ENCODE measurements around the gene CNOT6.
"Not testable (repeated sequence)": the region's sequence is repeated elsewhere in the genome, so short reads cannot be mapped to it uniquely, and the experiment has no call there.

Gene CNOT6

DNA sequence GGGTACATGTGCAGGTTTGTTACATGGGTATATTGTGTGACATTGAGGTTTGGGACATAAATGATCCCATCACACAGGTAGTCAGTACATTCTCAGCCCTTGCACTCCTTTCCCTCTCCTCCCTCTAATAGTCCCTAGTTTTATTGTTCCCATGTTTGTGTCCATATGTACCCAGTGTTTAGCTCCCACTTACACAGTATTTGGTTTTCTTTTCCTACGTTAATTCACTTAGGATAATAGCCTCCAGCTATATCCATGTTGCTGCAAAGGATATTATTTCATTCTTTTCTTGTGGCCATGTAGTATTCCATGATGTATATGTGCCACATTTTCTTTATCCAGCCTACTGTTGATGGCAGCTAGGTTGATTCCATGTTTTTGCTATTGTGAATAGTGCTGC lies 27.4 kb downstream of the CNOT6 start:
- DNase-seq: no peak

DNA sequence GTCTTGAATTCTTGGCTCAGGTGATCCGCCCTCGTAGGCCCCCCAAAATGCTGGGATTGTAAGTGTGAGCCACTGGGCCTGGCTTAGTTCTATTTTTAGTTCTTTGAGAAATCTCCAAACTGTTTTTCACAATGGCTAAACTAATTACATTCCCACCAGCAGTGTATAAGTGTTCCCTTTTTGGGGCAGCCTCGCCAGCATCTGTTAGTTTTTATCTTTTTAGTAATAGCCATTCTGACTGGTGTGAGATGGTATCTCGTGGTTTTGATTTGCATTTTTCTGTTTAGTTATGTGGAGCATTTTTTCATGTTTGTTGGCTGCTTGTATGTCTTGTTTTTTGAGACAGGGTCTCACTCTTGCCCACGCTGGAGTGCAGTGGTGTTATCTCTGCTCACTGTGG lies 28.2 kb downstream of the CNOT6 start:
- DNase-seq: no peak

DNA sequence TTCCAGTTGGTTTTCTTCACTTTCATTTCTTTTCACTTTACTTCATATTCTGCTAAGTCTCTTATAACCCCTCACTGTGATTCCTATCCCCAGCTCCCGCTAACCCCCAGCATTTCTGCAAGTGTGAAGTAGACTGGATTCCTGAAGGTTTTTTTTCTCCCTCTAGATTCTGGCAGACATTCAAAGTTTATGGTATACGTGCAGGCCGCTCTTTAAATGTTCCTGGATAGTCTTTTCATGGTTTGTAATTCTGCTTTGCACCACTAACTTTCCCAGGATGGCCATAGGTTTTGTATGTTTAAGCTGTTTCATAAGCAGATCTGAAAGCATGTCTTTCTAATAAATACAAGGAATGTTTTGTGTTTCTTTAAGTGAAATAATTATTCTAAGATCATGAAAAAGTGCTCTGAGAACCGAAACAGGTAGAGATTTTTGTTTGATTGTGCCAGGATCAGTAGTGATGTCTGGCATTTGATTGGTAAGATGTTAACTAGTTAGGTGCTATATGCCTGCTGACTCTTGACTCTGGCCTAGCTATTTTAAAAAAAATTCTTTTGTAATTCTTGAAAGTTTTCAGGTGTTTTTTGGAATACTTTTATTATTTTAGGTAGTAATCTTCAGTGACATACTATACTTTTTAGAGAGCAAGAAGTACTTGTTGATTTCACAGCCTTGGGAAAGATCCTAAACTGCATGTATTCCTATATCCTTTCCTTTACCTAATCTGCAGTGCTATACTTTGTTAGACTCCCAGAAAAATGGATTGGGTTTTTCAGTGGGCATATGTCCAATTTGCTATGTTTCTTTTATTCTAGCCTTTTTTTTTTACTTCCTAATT lies 29.7 kb downstream of the CNOT6 start:
- DNase-seq: no peak

DNA sequence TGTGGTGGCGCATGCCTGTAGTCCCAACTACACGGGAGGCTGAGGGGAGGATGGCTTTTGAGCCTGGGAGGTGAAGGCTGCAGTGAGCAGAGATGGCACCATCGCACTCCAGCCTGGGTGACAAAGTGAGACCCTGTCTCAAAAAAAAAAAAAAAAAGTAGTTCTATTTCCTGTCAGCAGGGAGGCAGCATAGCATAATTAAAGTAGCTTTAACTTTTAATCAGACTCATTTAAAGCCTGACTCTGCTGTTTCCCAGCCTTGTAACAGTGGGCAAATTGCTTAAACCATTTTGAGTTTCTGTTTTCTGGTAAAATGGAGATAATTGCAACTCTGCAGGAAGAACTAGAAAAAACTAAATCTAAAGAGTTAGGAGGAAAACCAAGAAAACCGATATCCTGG lies 31.2 kb downstream of the CNOT6 start:
- no peak for DNase-seq

DNA sequence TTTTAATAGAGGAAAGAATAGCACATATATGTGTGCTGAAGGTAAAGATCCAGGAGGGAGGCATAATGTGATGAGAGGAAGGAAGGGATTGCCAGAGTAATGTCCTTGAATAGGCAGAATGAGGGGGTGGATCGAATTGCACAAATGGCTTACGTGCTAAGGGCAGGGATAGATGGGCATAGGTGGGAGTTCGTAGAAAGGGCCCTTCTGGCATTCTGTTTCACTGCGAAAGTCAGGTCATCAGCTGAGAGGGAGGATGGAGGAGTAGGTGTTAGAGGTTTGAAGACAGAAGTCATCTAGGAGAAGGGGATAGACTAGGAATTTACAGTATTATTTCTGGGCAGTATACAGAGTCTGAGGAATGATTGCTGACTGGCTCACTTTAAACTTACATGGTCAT lies 32.1 kb downstream of the CNOT6 start:
- DNase-seq: no peak

DNA sequence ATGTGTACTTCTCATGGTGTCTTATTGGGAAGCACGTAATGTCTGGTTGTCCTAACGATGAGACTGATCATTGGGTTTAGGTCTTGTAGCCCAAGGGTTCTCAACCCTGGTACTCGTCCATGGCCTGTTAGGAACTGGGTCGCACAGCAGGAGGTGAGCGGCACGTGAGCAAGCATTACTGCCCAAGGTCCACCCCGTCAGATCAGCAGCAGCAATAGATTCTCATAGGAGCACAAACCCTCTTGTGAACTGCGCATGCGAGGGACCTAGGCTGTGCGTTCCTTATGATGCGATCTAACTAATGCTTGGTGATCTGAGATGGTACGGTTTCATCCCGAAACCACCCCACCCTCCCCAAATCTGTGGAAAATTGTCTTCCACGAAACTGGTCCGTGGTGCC lies 33.5 kb downstream of the CNOT6 start:
- DNase-seq: no peak

DNA sequence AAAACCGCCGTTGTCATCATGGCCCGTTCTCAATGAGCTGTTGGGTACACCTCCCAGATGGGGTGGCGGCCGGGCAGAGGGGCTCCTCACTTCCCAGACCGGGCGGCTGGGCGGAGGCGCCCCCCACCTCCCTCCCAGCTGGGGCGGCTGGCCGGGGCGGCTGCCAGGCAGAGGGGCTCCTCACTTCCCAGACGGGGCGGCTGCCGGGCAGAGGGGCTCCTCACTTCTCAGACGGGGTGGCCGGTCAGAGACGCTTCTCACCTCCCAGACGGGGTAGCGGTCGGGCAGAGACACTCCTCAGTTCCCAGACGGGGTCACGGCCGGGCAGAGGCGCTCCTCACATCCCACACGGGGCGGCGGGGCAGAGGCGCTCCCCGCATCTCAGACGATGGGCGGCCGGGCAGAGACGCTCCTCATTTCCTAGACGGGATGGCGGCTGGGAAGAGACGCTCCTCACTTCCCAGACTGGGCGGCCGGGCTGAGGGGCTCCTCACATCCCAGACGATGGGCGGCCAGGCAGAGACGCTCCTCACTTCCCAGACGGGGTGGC lies 36.9 kb downstream of the CNOT6 start:
- not testable (repeated sequence) for DNase-seq

DNA sequence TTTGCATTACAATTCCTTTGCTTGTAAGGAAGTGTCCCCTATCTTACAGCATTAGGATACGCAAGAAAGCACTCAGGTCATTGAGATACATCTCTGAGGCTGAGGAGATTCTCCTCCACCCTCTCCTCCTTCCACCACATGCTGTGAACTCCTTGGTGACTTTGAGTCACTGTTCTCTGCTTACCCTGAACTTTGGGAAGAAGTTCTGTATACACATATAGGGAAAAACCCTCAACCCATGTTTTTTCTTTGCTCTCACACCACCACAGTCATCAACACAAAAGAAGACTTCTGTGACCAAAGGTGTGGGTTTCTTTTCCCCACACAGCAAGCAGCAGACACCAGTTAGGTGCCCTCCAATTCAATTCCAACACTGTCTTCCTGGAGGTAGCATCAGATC lies 38.1 kb downstream of the CNOT6 start:
- DNase-seq: no peak

DNA sequence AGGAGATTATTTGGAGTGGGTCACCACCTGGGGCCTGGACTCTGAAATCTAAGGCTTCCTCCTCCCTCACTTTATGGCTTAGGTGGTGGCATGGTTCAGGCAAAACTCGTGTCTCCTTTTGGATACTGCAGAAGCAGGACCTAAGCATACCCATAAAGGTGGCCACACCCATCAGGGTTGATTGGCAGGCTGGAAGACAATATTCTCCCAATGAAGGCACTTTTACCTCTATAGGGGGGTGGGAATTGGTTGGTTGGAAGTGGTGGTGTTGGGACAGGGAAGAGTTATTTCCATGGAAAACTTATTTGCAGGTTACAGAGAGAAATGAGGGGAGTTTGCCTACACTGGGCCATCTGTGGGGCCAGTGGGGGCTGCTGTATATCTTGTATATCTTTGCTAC lies 39.7 kb downstream of the CNOT6 start:
- no peak for DNase-seq

DNA sequence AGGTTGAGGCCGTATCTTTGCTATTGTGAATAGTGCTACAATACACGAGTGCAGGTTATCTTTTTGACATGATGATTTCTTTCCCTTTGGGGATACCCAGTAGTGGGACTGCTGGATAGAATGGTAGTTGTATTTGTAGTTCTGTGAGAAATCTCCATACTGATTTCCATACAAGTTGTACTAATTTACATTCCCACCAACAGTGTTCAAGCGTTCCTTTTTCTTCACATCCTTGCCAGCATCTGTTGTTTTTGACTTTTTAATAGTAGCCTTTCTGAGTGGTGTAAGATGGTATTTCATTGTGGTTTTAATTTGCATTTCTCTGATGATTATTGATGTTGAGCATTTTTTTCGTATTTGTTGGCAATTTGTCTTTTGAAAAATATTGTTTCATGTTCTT lies 41.4 kb downstream of the CNOT6 start:
- no peak for DNase-seq

DNA sequence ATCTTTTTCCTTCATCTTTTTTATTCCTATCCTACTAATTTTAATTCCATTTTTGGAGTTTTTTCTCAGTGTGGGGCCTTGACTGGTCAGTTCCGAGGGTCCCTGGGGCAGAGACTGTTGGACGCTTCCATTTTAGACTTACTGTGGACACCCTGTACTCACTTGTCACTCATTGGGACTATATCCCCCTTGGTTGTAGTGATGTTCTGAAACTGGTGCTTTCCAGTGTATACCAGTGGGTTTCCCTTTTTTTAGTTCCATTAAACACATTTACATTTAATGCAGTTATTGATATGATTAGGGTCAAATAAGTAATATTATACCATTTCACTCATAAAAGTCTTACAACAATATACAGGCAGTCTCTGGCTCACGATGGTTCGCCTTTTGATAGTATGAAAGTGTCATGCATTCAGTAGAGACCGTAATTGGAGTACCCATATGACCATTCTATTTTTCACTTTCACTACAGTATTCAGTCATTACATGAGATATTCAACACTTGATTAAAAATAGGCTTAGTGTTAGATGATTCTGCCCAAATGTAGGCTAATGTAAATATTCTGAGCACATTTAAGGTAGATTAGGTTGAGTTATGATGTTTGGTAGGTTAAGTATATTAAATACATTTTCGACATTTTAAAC lies 46.0 kb downstream of the CNOT6 start:
- DNase-seq: no peak

DNA sequence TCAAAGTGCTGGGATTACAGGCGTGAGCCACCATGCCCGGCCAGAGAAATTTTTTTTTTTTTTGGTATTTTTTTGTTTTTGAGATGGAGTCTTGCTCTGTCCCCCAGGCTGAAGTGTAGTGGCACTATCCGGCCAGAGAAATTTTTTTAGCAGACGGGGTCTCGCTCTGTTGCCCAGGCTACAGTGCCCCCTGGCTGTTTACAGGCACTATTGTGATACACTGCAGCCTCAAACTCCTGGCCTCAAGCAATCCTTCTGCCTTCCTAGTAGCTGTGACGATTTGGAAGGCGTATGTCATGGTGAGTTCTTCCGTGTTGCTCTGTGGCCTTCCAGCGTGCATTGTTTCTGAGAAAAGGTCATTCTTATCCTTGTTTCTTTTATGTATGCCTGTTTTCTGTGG lies 47.5 kb downstream of the CNOT6 start:
- no peak for DNase-seq

DNA sequence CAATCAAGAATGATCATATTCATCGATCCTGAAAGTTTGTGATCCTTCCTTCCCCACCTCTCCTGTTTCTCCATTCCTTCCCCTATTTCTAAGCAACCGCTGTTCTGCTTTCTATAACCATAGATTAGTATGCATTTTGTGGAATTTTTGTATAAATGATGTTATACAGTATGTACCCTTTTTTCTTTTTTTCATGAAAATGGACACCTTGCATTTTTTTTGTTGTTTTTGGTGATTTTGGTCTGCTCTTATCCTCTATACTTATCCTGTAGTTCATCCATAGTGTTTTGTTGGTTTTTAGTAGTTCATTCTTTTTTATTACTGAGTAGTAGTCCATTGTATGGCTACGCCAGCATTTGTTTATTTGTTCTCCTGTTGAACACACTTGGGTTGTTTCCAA lies 51.1 kb downstream of the CNOT6 start:
- DNase-seq: no peak

DNA sequence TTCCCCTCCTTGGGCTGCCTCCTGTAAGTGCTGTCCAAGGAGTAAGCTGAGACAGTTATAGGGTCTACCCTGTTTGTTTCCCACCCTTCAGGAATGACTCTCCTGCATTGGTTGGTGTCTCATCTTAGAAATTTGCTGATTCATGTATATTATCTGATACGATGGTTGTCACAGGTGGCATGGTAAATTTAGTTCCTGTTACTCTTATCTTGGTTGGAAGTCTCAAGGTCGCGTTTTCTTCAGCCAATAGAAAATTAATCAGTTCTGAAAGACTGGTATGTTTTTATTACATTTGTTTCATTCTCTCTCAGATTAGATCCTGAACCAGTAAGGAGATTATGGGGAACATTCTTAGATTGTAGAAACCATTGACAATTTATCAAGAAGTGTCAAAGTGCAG lies 54.4 kb downstream of the CNOT6 start:
- no peak for DNase-seq

DNA sequence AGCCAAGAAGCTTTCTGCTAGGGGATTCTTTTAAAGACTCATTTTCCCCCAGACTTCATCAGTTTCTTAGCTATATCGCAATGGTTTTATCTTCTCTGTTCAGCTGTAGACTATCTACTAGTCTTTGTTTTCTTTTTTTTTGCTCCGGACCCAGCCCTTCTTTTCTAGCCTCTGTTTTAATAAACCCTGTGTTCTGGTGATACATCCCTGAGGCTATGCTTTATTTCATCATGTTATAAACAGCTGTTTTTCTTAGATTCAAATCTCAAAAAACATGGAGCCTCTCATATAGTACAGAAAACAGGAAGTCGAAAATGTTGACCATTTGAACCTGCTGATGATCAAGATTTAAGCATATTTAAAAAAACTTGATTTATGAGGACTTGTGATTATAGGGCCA lies 59.4 kb downstream of the CNOT6 start:
- DNase-seq: no peak

DNA sequence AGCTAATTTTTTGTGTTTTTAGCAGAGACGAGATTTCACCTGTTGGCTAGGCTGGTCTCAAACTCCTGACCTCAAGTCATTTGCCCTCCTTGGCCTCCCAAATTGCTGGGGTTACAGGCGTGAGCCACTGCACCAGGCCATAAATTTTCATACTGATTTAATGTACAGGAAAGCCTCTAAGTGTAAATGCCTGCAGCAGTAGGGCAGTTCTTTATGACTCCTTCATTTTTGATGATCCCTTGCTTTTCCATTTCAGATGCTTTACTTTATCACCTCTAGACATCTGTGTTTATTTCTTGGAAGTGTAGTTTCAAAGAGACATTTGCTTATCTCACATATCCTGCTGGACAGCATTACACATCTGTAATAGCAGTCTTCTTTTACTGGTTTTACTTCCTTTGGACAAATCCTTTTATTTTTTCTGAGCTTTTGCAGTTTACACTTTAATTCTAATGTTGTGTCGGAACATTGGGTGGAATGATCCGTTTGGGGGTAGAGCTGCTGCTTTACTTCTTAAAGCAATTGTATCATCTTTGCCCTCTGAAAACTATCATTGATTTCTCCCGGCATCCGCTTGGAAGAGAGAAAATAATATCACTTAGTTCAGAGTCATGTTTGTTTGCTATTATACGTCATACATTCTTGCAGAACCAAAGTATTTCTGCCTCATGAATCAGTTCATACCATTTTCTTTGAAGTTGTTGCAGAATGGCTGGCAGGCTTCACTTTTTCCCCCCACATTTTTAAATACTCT lies 61.2 kb downstream of the CNOT6 start:
- DNase-seq: no peak

DNA sequence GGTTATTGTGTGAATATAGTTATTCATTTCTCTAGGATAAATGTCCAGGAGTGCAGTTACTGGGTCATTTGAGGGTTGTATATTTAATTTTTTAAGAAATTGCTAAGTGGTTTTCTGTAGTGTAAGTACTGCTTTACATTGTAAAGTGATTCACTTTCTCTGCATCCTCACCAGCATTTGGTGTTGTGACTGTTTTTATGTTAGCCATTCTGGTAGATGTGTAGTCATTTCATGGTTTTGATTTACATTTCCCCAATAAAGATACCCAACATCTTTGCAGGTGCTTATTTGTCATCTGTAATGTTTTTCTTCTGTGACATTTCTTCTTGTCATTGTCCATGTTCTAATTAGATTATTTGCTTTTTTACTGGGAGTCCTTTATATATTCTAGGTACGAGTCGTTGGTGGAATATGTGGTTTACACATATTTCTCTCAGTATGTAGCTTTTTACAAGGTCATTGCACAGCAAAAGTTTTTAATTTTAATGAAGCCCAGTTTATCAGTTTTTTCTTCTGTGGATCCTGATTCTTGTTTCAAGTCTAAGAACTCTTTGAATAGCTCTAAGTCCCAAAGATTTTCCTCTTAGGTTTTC lies 63.1 kb downstream of the CNOT6 start:
- DNase-seq: no peak

DNA sequence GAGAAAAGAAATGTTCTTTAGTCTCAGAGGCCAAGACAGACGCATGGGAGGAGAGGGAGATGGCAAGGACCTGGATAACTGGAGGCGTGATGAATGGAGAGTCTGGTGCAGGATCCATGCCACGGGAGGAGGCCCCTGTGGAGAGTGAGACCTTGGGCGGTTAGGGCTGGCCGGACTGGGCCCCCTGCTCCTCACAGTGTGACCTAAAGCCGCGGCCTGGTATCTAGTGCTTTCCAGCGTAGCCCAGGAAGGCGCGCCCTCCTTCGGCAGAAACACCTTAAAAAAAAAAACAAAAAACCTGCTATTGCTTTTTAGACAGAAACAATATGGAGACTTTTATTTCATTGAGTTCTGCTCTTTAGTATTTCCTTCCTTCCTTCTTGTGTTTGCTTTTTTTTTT lies 64.1 kb downstream of the CNOT6 start:
- no peak for DNase-seq

DNA sequence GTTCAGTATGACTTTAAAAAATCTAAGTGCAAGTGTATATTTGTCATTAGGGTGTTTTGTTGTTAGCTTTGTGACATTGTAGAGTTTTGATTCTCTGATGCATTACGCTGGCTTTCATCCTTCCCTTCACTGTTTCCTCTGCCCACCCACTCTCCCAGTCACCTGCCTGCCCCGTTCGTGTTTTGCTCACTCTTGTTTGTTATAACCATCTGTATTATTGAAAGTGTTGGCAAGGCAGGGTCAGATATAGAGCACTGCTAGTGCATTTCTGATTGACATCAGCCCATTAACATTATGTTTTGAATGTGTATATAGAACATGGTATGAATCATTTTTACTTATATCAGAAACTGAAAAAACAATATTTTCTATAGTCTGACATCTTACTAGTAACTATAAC lies 69.8 kb downstream of the CNOT6 start:
- no peak for DNase-seq

DNA sequence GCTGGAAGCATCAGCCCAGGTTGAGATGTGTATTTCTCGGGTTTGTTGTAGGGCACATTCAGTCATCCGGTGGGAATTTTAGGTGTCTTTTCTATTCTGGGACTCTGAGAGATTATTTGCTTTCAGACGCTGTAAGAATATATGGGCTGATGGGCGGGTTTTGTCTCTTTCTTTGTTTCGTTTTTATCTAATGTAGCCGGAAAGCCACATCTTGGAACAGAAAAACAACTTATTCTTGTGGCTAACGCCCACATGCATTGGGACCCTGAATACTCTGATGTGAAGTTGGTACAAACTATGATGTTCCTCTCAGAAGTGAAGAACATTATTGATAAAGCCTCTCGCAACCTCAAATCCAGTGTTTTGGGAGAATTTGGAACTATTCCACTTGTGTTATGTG lies 74.7 kb downstream of the CNOT6 start:
- DNase-seq: no peak

DNA sequence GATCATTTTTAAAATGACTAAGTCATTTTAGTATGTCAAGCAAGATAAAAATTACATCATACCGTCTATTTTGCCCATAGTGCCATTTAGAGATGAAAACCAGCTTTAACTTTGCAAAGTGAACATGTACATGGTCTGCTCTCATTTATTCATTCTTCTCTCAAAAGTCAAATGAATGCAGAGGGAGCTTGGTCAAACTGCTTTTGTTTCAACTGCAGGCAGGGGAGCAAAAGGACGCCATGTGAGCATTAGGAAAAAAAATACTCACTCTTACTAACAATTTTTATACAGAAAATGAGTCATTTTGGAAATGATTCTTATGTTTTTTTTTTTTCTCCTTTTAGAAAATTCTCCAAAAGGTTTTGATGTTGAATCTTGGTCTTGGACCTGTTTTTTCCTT lies 81.4 kb downstream of the CNOT6 start:
- DNase-seq: no peak

DNA sequence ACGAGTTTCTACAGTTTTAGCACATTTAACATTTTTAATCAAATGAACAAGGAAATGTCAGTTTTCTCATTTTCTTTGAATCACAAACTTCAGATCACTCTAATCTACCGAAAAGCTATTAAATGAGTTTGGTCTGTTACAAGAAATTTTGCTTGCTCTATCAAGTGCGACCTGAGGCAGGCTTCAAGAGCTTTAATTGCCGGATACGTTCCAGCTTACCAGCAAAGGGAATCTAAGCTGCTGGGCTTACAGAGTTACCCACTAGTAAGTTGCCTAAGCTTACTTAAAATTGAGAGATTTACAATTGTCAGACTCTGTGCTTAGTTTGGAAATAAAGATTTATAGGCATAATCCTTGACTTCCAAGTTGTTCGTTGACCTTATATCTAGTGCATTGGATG lies 86.5 kb downstream of the CNOT6 start:
- no peak for DNase-seq

DNA sequence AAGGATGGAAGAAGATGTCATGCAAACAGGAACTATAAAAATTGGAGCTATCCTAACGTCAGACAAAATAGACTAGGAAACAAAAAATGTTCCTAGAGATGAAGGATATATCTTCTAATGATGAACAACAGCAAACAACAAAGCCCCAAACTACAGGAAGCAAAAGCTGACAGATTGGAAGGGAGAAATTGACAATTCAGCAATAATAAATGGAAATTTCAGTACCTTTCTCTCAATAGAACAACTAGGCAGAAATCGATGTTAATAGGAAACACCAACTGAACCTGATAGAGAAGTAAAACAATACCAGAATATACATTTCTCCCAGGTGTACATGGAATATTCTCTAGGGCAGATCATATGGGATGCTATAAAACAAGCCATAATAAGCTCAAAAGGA lies 89.6 kb downstream of the CNOT6 start:
- no peak for DNase-seq
